ENCODE measurements around the gene TRERF1. TPM values are rescaled to one million over a fixed set of nuclear protein-coding genes. Genes with fewer than 3 reads are reported as not detected.

The TRERF1 gene
- total RNA-seq, 4 donors from 2014 or later: 0.47 to 0.87 (median 0.50) TPM

DNA sequence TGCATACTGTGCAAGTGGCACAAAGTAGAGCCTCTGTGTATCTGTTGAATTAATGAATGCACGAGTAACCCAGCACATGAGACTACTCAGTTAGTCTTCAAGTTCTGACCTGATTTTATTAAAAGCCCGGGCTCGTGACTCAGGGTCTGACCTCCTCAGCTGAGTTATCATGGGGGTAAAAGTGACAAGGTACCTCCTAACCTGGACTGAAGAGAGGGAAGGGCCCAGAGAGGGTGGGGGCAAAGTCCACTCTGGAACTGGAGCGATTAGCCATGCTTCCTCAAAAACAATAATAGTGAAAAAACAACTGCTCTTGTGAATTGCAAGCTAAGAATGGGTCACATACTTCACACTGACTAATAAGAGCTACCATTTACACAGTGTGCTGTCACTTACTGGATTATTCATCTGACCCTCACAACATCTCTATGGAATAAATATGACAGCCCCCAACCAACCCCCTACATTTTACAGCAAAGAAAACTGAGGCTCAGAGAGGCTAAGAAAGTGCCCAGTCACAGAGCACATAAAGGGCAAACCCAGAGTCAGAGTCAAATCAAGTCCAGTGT, 26.7 kb downstream of the TRERF1 start:
- Histone ChIP-seq H3K36me3 (no peaks in the 10 kb centered on the region), H3K27ac (no peak overlapping the region), H3K4me1 (peaks cover 0 to 5% of the 10 kb centered on the region in 2 donors), H3K27me3 (no peaks in the 10 kb centered on the region), H3K4me3 (no peak overlapping the region), H3K9me3 (no peaks in the 10 kb centered on the region)
- no peak for TF ChIP-seq POLR2A (IDR thresholded peaks at IDR 0.05)
- TF ChIP-seq, protein P1, sequence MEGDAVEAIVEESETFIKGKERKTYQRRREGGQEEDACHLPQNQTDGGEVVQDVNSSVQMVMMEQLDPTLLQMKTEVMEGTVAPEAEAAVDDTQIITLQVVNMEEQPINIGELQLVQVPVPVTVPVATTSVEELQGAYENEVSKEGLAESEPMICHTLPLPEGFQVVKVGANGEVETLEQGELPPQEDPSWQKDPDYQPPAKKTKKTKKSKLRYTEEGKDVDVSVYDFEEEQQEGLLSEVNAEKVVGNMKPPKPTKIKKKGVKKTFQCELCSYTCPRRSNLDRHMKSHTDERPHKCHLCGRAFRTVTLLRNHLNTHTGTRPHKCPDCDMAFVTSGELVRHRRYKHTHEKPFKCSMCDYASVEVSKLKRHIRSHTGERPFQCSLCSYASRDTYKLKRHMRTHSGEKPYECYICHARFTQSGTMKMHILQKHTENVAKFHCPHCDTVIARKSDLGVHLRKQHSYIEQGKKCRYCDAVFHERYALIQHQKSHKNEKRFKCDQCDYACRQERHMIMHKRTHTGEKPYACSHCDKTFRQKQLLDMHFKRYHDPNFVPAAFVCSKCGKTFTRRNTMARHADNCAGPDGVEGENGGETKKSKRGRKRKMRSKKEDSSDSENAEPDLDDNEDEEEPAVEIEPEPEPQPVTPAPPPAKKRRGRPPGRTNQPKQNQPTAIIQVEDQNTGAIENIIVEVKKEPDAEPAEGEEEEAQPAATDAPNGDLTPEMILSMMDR (IDR thresholded peaks at IDR 0.05 in 4 of 5, conservative IDR thresholded peaks at IDR 0.05 in 1 of 5): no peak
- ATAC-seq (no peak), DNase-seq (no peak)
- in situ Hi-C loops (cut with MboI; ENCODE audit: low sequenced_read_pairs in 4 of 4): no loop called here
- intact Hi-C loops (cut with DNase I; ENCODE audit: low total_unique reads): no loop called here

DNA sequence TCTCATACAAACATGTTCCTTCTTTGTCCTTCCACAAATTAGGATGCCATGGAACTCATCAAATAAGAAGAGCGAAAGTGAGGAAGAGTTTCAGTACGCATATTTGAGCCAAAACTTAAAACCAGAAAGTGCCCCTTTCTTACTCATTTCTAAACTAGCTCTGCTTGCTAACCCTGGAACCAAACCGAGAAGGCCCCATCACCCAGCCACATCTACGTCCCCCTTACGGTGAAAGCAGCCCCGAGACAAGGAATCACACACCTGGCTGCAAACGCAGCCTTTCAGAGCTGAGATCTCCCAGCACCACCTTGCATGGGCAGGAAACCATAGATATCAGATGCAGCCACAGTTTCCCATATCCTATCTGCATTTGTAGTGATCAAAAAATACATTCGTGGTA, 28.5 kb downstream of the TRERF1 start:
- no peaks in the 10 kb centered on the region for H3K27me3 ChIP-seq
- in situ Hi-C loops (cut with MboI; ENCODE audit: low sequenced_read_pairs in 4 of 4) (no loop called here), intact Hi-C loops (cut with DNase I; ENCODE audit: low total_unique reads) (no loop called here)
- TF ChIP-seq, protein P1 (IDR thresholded peaks at IDR 0.05 in 4 of 5, conservative IDR thresholded peaks at IDR 0.05 in 1 of 5): no peak
- TF ChIP-seq POLR2A (IDR thresholded peaks at IDR 0.05): no peak
- ATAC-seq: no peak
- H3K36me3 ChIP-seq: no peaks in the 10 kb centered on the region
- no peaks in the 10 kb centered on the region for H3K4me1 ChIP-seq
- H3K9me3 ChIP-seq: no peaks in the 10 kb centered on the region
- DNase-seq: no peak
- H3K4me3 ChIP-seq: no peak overlapping the region
- no peak overlapping the region for H3K27ac ChIP-seq

GRCh38 chr6:42420741-42421140, 31.0 kb downstream of the TRERF1 start:
- DNase-seq (no peak), ATAC-seq (no peak)
- in situ Hi-C loops (cut with MboI; ENCODE audit: low sequenced_read_pairs in 4 of 4): no loop called here
- no peak for TF ChIP-seq POLR2A (IDR thresholded peaks at IDR 0.05)
- TF ChIP-seq, protein P1 (IDR thresholded peaks at IDR 0.05 in 4 of 5, conservative IDR thresholded peaks at IDR 0.05 in 1 of 5): no peak
- Histone ChIP-seq H3K27ac (no peak overlapping the region), H3K27me3 (no peaks in the 10 kb centered on the region), H3K36me3 (no peaks in the 10 kb centered on the region), H3K4me3 (no peak overlapping the region), H3K9me3 (no peaks in the 10 kb centered on the region), H3K4me1 (no peaks in the 10 kb centered on the region)
- intact Hi-C loops (cut with DNase I; ENCODE audit: low total_unique reads): no loop called here

- H3K27ac ChIP-seq: no peak overlapping the region
- H3K9me3 ChIP-seq: no peaks in the 10 kb centered on the region
- intact Hi-C loops (cut with DNase I; ENCODE audit: low total_unique reads): no loop called here
- TF ChIP-seq, protein P1 (IDR thresholded peaks at IDR 0.05 in 4 of 5, conservative IDR thresholded peaks at IDR 0.05 in 1 of 5): no peak
- no peak for TF ChIP-seq POLR2A (IDR thresholded peaks at IDR 0.05)
- no peaks in the 10 kb centered on the region for H3K36me3 ChIP-seq
- no peak overlapping the region for H3K4me3 ChIP-seq
- no peaks in the 10 kb centered on the region for H3K27me3 ChIP-seq
- in situ Hi-C loops (cut with MboI; ENCODE audit: low sequenced_read_pairs in 4 of 4): no loop called here
- ATAC-seq (no peak), DNase-seq (no peak)
- H3K4me1 ChIP-seq: no peaks in the 10 kb centered on the region
Measured at GRCh38 chr6:42419490-42420280, 32.0 kb downstream of the TRERF1 start.

All from gastrocnemius medialis (tissue), 4 donors.